ENCODE data around the gene SMTN.
A peak's percentile ranks its signal among the peaks of the same experiment; 100 is the strongest.
"Not testable (repeated sequence)": the region's sequence is repeated elsewhere in the genome, so short reads cannot be mapped to it uniquely, and the experiment has no call there.

SMTN gene

DNA sequence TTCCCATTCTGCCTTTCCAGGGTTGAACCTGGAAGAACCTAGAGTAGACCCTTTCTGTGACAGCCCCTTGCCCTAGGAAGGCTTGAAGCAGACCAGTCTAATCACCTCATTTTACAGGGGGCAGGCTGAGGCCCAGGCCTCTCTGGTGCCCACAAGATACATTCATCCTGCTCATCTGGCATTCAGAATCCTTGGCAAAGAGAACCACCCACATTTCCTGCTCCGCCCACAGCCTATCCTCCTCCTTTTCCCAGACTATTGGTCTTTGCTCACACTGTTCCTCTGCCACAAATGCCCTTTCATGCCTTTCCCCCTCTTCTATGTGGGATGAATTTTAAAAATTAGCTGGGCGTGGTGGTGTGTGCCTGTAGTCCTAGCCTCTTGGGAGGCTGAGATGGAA is 2.7 kb upstream of the SMTN start:
- H3K4me1 ChIP-seq (ENCODE audit: control insufficient read depth, insufficient read depth, low read length) = peaks cover 34% of the 10 kb centered on the region
- not testable (repeated sequence) for H3K36me3 ChIP-seq (ENCODE audit: control insufficient read depth, insufficient read depth, low read length)

DNA sequence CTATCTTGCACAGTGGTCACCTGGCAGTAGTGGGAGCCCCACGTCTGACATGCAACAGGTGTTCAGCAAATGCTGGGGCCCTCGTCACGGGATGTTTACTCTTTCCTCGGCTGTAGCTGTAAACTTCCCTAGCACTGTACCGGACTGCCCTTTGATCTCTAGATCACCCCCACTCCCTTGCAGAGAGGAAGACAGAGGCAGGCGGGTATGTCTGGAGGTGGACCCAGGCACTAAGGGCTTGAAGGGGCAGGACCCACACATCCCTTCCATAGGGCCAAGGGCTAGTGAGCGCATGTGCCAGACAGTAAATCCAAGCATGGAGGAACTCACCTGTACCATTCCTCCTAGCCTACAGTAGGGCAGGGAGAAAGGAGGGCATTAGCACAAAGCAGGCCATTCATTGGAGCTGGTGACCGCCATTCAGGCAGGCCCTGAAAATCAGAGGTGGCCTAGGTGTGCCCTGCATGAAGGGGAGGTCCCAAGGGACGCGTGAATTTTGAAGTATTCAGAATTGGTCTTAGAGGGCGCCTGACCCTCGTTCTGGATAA is 1.9 kb upstream of the SMTN start:
- Histone ChIP-seq H3K4me1 (ENCODE audit: control insufficient read depth, insufficient read depth, low read length) (peaks cover 42% of the 10 kb centered on the region), H3K4me3 (ENCODE audit: low read length) (no peak overlapping the region), H3K9me3 (ENCODE audit: control insufficient read depth, low read length) (no peaks in the 10 kb centered on the region), H3K9ac (ENCODE audit: low read length) (no peak overlapping the region), H3K27me3 (ENCODE audit: control insufficient read depth, insufficient read depth, low read length) (no peaks in the 10 kb centered on the region), H3K36me3 (ENCODE audit: control insufficient read depth, insufficient read depth, low read length) (no peaks in the 10 kb centered on the region)

More for the DNA sequence above, 2.7 kb upstream of the SMTN start:
- H3K9me3 ChIP-seq (ENCODE audit: control insufficient read depth, low read length); H3K9ac ChIP-seq (ENCODE audit: low read length); H3K27me3 ChIP-seq (ENCODE audit: control insufficient read depth, insufficient read depth, low read length); H3K4me3 ChIP-seq (ENCODE audit: low read length): not testable (repeated sequence)

DNA sequence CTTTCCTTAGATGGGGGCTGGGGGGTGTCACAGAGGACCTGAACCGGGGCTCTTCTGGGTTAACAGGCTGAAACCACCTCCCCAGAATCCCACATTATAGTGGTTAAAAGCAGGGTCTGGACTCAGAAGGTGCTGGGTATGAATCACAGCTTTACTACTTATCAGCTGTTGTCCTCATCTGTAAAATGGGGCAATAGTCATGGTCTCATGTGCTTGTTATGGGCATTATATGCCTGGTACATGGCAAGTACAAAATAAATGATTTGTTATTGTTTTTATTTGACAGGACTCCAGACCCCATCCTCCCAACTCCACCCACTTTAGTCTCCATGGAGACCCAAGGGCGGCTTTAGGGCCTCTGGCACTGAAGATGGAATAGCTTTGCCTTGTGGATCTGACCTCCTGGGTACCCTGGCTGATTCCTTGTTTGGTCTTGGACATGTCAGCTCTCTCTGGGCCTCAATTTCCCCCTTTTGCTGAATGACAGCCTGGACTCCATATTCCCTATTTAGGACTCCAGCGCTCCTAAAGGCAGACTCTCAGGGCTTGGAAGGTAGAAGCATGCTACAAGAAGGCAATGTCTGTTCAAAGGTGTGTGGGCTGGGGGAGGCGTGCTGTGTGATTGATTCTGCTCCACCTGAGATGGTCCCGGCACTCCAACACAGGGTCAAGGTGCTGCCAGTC is 812 bp upstream of the SMTN start:
- Histone ChIP-seq H3K27me3 (ENCODE audit: control insufficient read depth, insufficient read depth, low read length) (no peaks in the 10 kb centered on the region), H3K9me3 (ENCODE audit: control insufficient read depth, low read length) (no peaks in the 10 kb centered on the region), H3K4me1 (ENCODE audit: control insufficient read depth, insufficient read depth, low read length) (peaks cover 46% of the 10 kb centered on the region), H3K4me3 (ENCODE audit: low read length) (peak overlapping the region; percentile 45), H3K36me3 (ENCODE audit: control insufficient read depth, insufficient read depth, low read length) (no peaks in the 10 kb centered on the region), H3K9ac (ENCODE audit: low read length) (peak overlapping the region; percentile 88)

DNA sequence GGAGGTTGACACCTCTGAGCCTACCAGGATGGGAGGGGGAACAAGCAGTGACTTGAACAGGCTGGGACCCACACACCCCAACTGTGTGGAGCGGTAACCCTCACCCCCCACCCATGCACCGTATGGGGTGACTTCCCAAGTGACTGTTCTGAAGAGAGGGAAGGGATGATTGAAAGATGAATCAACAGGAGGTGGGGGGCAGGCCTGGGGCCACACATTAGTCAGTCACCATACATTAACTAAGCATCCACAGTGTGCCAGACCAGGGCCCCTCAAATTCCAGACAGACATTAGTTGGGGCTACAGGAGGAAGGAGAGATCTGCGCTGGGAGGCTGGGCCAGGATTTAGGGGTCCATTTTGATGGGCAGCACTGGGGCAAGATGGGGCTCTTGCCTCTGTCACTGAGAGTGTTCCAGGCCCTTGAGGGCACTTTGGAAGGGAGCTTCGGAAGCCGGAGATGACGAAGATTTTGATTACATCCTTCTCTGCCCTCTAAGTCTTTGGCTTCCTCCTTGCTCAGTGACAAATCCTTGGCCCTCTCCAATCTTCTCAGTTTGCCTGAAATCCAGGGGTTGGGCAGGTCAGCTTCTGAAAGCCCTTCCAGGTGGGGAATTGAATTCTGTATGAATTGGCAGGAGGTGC is 966 bp downstream of the SMTN start:
- H3K9ac ChIP-seq (ENCODE audit: low read length) = peak overlapping the region; percentile 88

DNA sequence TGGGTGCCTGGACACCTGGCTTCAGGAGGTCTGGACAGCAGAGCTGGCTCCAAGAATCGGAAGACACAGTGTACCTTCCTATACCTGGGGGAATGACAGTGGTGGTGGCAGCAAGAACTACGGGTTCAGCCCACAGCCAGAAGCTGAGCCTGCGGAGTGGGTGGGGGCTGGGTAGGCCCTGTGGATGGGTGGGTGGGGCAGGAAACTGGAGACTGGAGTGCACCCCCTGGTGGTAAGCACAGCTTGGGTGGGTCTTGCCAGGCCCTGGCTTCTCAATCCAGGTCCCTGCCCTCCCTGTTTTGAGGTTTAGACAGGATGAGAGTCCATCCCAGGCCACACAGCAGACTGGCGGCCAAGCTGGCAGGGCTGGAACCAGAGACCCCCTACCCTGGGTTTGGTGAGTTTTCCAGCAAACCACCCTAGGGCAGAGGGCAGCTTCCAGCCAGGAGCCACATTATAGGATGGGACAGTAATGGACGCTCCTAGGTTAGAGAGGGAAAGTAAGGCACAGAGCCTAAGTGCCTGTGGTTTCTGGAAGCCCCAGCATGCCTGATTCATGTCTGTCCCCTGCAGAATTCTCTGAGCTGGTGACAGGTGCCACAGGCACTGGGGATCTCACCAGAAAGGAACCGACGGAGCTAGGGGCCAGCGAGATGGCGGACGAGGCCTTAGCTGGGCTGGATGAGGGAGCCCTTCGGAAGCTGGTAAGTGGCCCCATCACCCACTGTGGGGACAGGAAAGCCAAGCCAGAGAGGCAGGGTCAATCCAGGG is 1.7 kb downstream of the SMTN start:
- Histone ChIP-seq H3K9ac (ENCODE audit: low read length) (peak overlapping the region; percentile 88), H3K27me3 (ENCODE audit: control insufficient read depth, insufficient read depth, low read length) (no peaks in the 10 kb centered on the region), H3K4me1 (ENCODE audit: control insufficient read depth, insufficient read depth, low read length) (peaks cover 59% of the 10 kb centered on the region)

More for the DNA sequence above, 966 bp downstream of the SMTN start:
- peak overlapping the region; percentile 45 for H3K4me3 ChIP-seq (ENCODE audit: low read length)
- H3K4me1 ChIP-seq (ENCODE audit: control insufficient read depth, insufficient read depth, low read length) = peaks cover 58% of the 10 kb centered on the region
- H3K27me3 ChIP-seq (ENCODE audit: control insufficient read depth, insufficient read depth, low read length) = no peaks in the 10 kb centered on the region
- no peaks in the 10 kb centered on the region for H3K36me3 ChIP-seq (ENCODE audit: control insufficient read depth, insufficient read depth, low read length)
- H3K9me3 ChIP-seq (ENCODE audit: control insufficient read depth, low read length) = no peaks in the 10 kb centered on the region

DNA sequence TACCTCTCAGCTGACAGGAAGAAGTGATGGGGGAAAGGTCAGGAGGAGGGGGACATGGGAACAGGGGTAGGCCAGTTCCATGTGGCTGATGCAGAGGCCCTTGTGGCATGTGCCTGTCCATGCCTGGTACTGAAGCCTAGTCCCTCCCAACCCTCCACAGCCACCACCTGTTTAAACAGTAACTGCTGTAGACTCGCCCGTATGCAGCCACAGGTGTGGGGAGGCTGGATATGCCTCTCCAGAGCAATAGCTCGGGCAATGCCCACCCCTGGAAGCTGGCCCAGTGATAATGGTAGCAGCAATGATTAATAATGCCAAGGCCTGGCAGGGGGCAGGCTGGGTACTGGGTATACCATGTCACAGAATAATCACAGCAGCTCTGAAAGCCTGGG is 2.3 kb downstream of the SMTN start:
- no peaks in the 10 kb centered on the region for H3K27me3 ChIP-seq (ENCODE audit: control insufficient read depth, insufficient read depth, low read length)
- H3K4me1 ChIP-seq (ENCODE audit: control insufficient read depth, insufficient read depth, low read length) = peaks cover 59% of the 10 kb centered on the region
- peak overlapping the region; percentile 88 for H3K9ac ChIP-seq (ENCODE audit: low read length)
- H3K36me3 ChIP-seq (ENCODE audit: control insufficient read depth, insufficient read depth, low read length) = peaks cover 2% of the 10 kb centered on the region
- no peaks in the 10 kb centered on the region for H3K9me3 ChIP-seq (ENCODE audit: control insufficient read depth, low read length)
- H3K4me3 ChIP-seq (ENCODE audit: low read length) = peak overlapping the region; percentile 45

More for the DNA sequence above, 1.7 kb downstream of the SMTN start:
- peak overlapping the region; percentile 45 for H3K4me3 ChIP-seq (ENCODE audit: low read length)
- H3K9me3 ChIP-seq (ENCODE audit: control insufficient read depth, low read length) = no peaks in the 10 kb centered on the region
- no peaks in the 10 kb centered on the region for H3K36me3 ChIP-seq (ENCODE audit: control insufficient read depth, insufficient read depth, low read length)

DNA sequence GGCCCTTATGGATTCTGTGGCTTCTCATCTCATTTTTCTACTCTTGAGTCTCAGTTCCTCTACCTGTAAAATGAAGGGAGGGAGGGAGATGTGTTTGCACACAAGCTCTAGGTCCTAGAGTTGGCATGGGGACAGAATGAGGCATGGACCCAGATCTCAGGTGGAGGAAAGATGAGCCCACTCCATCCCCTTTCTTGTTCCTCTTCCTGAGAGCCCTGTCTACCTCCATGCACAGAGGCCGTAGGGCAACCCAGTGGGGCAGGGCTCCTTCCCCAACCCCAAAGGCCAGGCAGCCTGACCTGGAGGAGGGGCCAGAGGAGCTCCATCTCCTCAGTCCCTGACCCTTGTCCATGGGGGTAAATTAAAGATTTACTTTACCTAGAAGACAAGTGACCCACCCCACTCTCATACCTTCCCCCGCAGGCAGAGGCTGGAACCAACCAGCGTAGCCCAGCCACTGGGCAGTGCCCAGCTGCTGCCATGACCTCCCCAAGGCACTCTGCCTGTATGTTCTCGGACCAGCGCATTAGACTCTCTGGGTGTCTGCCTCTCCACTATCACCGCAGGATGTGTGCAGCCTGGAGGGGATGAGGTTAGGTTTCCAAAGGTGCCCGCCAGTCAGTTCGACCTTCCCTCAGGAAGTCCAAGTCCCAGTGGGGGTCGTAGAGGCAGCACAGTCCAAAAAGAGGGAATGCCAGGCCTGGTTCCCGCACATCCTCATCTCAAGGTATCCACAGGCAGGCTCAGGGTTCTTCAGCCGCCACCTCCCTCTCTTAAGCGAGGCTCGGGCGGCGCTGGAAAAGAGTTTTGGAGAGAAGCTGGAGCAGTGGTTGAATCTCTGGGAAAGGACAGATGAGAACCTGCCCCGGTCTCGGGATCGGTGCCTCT is 3.0 kb downstream of the SMTN start:
- Histone ChIP-seq H3K36me3 (ENCODE audit: control insufficient read depth, insufficient read depth, low read length) (peaks cover 4% of the 10 kb centered on the region), H3K4me1 (ENCODE audit: control insufficient read depth, insufficient read depth, low read length) (peaks cover 54% of the 10 kb centered on the region), H3K9ac (ENCODE audit: low read length) (peak overlapping the region; percentile 88), H3K27me3 (ENCODE audit: control insufficient read depth, insufficient read depth, low read length) (no peaks in the 10 kb centered on the region), H3K4me3 (ENCODE audit: low read length) (peak overlapping the region; percentile 9), H3K9me3 (ENCODE audit: control insufficient read depth, low read length) (no peaks in the 10 kb centered on the region)

DNA sequence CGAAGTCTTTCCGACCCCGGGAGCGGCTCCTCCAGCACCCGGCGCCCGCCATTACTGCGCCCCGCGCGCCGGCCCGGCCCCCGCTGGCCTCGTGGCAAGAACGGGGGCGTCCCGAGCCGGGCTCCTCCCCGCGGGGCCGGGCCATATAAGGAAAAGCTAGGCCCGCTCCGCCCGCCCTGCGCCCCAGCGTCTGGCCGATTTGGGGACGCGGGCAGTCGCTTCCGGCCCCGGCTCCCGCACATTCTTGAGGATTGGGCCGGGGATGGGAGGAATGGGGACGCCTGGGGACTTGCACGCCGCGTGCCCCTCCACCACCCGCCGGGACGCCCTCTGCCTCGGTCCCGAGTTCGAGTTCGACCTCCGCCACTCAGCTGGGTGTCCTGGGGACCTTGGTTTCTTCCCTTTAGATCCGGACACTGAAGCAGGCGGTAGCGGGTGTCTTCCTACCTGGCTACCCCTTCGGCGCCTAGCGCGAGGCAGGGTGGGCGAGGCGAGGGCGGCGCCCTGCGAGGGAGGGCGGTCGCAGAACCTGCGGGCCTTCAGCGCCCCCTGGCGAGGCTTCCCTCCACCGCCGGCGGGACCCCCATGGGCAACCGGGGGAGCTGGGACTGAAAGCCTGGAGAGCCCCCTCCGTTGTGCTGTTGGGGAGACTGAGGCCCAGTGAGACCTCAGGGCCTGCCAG is 3.8 kb downstream of the SMTN start:
- H3K9me3 ChIP-seq (ENCODE audit: control insufficient read depth, low read length) = no peaks in the 10 kb centered on the region
- no peaks in the 10 kb centered on the region for H3K27me3 ChIP-seq (ENCODE audit: control insufficient read depth, insufficient read depth, low read length)
- peak overlapping the region; percentile 78 for H3K4me3 ChIP-seq (ENCODE audit: low read length)
- H3K36me3 ChIP-seq (ENCODE audit: control insufficient read depth, insufficient read depth, low read length) = peaks cover 4% of the 10 kb centered on the region
- H3K9ac ChIP-seq (ENCODE audit: low read length) = peak overlapping the region; percentile 88
- H3K4me1 ChIP-seq (ENCODE audit: control insufficient read depth, insufficient read depth, low read length) = peaks cover 51% of the 10 kb centered on the region

DNA sequence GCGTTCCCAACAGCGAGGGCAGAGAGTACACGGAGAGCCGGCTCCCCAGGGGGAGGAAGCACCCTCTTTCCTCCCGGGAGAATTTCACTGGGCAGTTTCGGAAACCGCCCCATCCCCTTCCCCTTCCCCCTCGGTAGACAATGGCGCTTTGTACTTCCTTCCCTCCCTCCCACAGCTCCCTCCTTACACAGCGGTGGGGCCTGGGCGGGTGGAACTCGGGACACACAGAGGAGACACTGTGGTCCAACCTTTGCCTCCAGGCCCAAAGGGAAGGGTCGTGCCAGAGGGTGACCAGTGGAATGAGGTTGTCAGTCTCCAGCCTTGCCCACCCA is 4.3 kb downstream of the SMTN start:
- Histone ChIP-seq H3K9me3 (ENCODE audit: control insufficient read depth, low read length) (no peaks in the 10 kb centered on the region), H3K4me1 (ENCODE audit: control insufficient read depth, insufficient read depth, low read length) (peaks cover 51% of the 10 kb centered on the region), H3K4me3 (ENCODE audit: low read length) (peak overlapping the region; percentile 78), H3K27me3 (ENCODE audit: control insufficient read depth, insufficient read depth, low read length) (no peaks in the 10 kb centered on the region), H3K36me3 (ENCODE audit: control insufficient read depth, insufficient read depth, low read length) (peaks cover 4% of the 10 kb centered on the region), H3K9ac (ENCODE audit: low read length) (peak overlapping the region; percentile 88)

DNA sequence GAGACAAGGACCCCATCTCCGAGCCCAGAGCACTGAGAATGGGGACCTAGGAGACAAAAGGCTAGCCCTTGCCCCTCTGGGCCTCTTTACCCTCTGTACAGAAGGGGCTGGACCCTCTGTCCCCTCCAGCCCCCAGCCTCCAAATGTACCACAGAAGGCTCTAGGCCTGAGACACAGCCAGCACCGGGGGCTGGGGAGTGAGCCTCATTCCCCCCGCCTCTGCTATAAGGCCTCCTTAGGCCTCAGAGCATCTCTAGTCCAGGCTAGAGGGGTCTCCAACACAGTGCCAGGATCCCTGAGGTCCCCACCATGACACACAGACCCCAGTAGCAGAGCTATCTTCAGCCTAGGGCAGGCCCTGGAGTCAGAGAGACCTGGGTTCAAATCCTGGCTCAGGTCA is 4.8 kb downstream of the SMTN start:
- Histone ChIP-seq H3K4me1 (ENCODE audit: control insufficient read depth, insufficient read depth, low read length) (peaks cover 51% of the 10 kb centered on the region), H3K27me3 (ENCODE audit: control insufficient read depth, insufficient read depth, low read length) (no peaks in the 10 kb centered on the region), H3K9me3 (ENCODE audit: control insufficient read depth, low read length) (no peaks in the 10 kb centered on the region), H3K9ac (ENCODE audit: low read length) (peak overlapping the region; percentile 88), H3K4me3 (ENCODE audit: low read length) (no peak overlapping the region), H3K36me3 (ENCODE audit: control insufficient read depth, insufficient read depth, low read length) (peaks cover 4% of the 10 kb centered on the region)

DNA sequence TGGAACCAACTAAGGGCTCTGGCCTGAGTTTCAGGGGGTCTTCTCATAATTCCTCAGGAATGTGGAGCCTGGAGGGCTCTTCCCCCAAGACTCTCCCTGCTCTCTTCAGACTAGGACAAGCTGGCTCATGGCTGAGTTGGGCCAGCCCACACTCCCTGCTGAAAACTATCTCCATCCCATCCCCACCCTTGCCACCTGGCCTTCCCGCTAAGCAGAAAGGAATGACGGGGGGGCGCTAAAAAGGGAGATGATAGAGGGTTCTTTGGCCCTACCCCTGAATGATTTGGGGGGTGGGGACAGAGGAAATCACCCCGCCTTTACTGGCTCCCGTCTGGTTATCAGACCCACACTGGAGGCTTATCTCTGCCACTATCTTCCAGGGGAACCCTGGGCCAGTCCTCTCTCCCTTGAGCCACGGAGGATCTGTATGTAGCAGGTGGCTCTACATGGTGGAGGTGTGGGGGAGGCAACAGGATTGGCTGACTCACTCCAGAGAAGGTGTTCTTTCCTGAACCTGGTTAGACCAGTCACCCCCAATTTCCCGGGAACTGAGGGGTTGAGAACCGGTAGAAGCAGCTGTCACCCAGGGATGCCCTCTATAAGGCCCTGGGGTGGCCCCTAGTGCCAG is 5.7 kb downstream of the SMTN start:
- Histone ChIP-seq H3K9me3 (ENCODE audit: control insufficient read depth, low read length) (no peaks in the 10 kb centered on the region), H3K36me3 (ENCODE audit: control insufficient read depth, insufficient read depth, low read length) (peaks cover 9% of the 10 kb centered on the region), H3K4me1 (ENCODE audit: control insufficient read depth, insufficient read depth, low read length) (peaks cover 47% of the 10 kb centered on the region), H3K9ac (ENCODE audit: low read length) (peak overlapping the region; percentile 88), H3K4me3 (ENCODE audit: low read length) (no peak overlapping the region), H3K27me3 (ENCODE audit: control insufficient read depth, insufficient read depth, low read length) (no peaks in the 10 kb centered on the region)
